ENCODE results near the gene RELB.
"Not testable (repeated sequence)": the region's sequence is repeated elsewhere in the genome, so short reads cannot be mapped to it uniquely, and the experiment has no call there.

Gene RELB

GRCh38 chr19:44984005-44984404 is 17.3 kb upstream of the RELB start:
- no peak for DNase-seq
- intact Hi-C loops (cut with DNase I) = no loop called here

GRCh38 chr19:44985445-44985844 is 15.8 kb upstream of the RELB start:
- DNase-seq = no peak
- intact Hi-C loops (cut with DNase I) = no loop called here

- no peak for DNase-seq
Observed at GRCh38 chr19:44986389-44986788, 14.9 kb upstream of the RELB start.

DNA sequence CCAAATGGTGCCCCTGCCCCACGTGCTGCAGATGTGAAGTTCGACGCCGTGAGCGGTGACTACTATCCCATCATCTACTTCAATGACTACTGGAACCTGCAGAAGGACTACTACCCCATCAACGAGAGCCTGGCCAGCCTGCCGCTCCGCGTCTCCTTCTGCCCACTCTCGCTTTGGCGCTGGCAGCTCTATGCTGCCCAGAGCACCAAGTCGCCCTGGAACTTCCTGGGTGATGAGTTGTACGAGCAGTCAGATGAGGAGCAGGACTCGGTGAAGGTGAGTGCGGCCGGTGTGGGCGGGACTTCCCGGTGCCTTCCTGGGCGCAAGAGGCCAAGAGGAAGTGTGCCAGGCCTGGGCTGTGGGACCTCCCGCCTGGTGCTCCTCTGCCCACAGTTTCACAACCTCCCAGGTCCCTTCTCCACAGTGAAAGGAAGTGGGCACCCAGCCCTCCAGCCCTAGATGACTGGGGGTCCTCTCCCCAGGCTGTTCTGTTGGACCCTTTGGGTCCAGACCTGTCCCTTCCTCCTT is 14.1 kb upstream of the RELB start:
- intact Hi-C loops (cut with DNase I) = no loop called here
- DNase-seq = no peak

More at GRCh38 chr19:44986389-44986788, 14.9 kb upstream of the RELB start:
- intact Hi-C loops (cut with DNase I) = no loop called here

DNA sequence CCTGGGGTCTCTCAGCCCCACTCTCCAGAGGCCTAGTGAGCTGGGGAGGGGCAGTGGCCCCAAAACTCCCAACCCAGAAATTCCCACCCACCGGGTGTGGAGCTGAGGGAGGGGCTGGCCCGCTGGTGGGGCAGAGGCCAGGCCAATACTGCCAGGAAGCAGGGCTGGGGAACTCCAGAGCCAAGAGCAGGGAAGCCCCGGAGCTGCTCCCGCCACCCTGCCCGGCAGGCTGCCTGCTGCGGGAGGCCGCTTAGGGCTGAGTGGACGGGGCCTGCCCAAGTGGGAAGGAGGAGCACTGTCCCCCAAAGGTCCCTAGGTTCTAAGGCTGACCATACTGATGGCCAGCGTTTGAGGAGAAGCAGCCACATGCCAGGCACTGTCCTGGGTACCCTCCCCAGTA is 13.0 kb upstream of the RELB start:
- no peak for DNase-seq
- intact Hi-C loops (cut with DNase I) = no loop called here

GRCh38 chr19:44988896-44989556 is 12.2 kb upstream of the RELB start:
- intact Hi-C loops (cut with DNase I) = no loop called here
- DNase-seq = peak in 41 of 42 donors; percentile 31 to 84 (median 56)

DNA sequence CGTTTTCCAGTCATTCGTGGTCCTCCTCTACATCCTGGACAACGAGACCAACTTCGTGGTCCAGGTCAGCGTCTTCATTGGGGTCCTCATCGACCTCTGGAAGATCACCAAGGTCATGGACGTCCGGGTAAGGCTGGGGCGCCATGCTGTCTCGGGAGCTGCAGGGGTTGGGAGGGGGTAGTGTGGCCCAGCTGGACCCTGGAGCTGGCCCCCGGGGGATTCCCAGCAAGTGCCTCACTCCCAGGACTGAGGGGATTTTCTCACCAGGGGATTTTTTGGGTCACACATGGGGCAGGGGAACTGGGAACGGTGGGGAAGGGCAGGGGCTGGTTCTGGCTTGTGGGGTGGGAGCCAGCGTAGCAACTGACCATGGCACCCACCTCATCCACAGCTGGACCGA is 10.8 kb upstream of the RELB start:
- DNase-seq = no peak
- intact Hi-C loops (cut with DNase I) = no loop called here

DNA sequence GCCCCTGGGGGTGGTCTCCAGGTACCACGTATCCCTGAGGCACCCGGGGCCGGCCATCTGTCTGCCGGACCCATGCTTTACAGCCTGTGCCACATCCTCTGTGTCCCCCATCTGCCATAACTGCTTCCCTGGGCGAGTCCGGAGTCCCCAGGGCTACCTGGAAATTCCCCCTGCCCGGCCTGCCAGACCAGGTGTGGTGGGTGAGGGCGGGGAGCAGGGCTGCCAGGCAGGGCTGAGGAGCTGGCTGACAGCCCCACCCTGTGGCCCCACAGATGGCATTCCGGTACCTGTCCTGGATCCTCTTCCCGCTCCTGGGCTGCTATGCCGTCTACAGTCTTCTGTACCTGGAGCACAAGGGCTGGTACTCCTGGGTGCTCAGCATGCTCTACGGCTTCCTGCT is 10.3 kb upstream of the RELB start:
- intact Hi-C loops (cut with DNase I) = no loop called here
- DNase-seq = no peak

DNA sequence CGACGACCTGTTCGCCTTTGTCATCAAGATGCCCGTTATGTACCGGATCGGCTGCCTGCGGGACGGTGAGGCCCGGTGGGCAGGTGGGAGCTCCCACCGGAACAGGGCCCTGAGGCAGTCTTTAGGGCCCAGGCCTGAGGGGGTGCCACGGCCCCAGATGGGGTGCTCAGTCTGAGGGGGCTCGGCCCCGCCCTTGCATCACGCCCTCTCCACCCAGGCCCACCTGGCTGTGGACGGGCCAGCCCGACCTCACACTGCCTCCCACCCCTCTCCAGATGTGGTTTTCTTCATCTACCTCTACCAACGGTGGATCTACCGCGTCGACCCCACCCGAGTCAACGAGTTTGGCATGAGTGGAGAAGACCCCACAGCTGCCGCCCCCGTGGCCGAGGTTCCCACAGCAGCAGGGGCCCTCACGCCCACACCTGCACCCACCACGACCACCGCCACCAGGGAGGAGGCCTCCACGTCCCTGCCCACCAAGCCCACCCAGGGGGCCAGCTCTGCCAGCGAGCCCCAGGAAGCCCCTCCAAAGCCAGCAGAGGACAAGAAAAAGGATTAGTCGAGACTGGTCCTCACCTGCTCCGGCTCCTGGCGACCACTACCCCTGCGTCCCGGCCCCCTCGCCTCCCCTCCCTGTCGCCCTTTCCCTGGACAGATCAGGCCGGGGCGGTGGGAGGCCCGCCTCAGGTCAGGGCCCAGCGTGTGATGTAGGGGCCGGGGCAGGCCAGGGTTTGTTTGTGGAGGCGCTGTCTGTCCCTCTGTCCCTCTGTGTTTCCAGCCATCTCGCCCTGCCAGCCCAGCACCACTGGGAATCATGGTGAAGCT is 8.7 kb upstream of the RELB start:
- DNase-seq = no peak
- intact Hi-C loops (cut with DNase I) = no loop called here

DNA sequence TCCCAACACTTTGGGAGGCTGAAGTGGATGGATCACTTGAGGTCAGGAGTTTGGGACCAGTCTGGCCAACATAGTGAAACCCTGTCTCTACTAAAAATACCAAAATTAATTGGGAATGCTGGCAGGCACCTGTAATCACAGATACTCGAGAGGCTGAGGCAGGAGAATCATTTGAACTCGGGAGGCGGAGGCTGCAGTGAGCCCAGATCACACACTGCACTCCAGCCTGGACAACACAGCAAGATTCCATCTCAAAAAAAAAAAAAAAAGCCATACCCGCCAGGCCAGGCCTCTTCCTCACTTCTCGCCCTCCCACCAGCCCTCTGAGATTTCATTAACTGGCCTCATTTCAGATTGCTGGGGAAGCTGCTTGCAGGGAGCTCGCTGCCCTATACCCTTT is 7.7 kb upstream of the RELB start:
- DNase-seq = no peak
- intact Hi-C loops (cut with DNase I) = no loop called here

DNA sequence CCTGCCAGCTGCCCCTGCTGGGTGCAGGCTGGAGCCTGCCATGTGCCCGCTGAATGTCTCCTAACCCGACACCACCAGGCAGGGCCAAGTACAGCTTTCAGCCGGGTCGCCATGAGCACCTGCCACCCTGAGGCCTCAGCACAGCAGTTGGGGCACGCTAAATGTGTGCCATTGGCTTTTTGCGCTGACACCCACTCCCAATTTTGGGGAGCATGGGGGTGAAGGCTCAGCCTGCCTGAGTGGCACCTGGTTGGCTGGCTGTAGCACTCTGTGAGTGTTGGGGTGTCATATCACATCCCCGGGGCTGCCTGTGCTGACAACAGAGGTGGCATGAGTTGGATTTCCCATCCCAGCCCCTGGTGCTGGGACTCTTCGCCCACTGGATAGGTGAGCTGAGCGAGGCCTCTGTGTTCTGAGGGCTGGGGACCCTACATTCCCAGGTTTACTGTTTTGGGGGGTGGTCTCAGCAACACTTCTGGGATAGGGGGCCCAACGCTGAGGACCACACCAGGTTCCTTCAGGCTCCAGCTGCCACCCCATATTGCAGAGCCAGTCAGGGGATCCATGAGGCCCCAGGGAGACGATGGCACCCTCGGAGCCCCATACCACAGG is 7.2 kb upstream of the RELB start:
- intact Hi-C loops (cut with DNase I) = no loop called here
- DNase-seq = peak in 3 of 42 donors; percentile 12 to 17 (median 15)

GRCh38 chr19:44998025-44998424 is 3.2 kb upstream of the RELB start:
- DNase-seq = no peak
- intact Hi-C loops (cut with DNase I) = no loop called here

GRCh38 chr19:44999131-44999925 is 1.9 kb upstream of the RELB start:
- DNase-seq; intact Hi-C loops (cut with DNase I): not testable (repeated sequence)

- DNase-seq = peak in 1 of 42 donors; percentile 23
- intact Hi-C loops (cut with DNase I) = not testable (repeated sequence)
Observed at GRCh38 chr19:45000665-45001064, 599 bp upstream of the RELB start.

- intact Hi-C loops (cut with DNase I) = no loop called here
- DNase-seq = no peak
Observed at GRCh38 chr19:45003485-45003884, 2.2 kb downstream of the RELB start.

GRCh38 chr19:45005787-45006186 is 4.5 kb downstream of the RELB start:
- intact Hi-C loops (cut with DNase I) = no loop called here
- DNase-seq = no peak

DNA sequence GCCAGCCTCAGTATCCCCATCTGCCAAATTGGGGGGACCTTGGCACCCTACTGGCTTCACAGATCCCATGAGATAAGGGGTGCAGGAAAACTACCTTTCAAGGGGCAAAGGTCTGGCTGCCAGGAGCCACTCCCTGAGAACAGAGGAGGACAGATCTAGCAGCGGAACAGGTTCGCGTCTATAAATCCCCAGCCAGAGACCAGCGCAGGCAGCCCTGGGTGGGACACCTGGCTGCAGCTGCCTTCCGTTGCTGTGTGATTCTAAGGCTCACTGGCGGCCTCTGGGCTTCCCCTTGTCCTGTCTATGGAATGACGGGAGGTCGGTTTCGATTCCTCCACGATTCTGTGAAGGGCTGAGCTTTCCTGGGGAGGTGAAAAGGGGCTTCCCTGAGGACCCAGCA is 7.3 kb downstream of the RELB start:
- no peak for DNase-seq
- intact Hi-C loops (cut with DNase I) = no loop called here

GRCh38 chr19:45009625-45010255 is 8.5 kb downstream of the RELB start:
- intact Hi-C loops (cut with DNase I) = no loop called here
- no peak for DNase-seq

- intact Hi-C loops (cut with DNase I) = no loop called here
- no peak for DNase-seq
Observed at GRCh38 chr19:45010306-45010705, 9.0 kb downstream of the RELB start.
